Large intestine (tissue), 3 donors: Measurements from ENCODE around the gene HSPA5. TPM values are rescaled to one million over a fixed set of nuclear protein-coding genes. Genes with fewer than 3 reads are reported as not detected.
"Not testable (repeated sequence)": the region's sequence is repeated elsewhere in the genome, so short reads cannot be mapped to it uniquely, and the experiment has no call there.

Experiments
- DNase-seq, 2 donors: peaks; one replicate each; pipeline versions ENCODE4 v3.0.0 to v3.0.0-alpha.2; 2013
- H3K27ac ChIP-seq: one replicate; pipeline ENCODE4 v1.5.1; 2013; ENCODE audit warnings: low read length
- H3K27me3 ChIP-seq: 2 replicates; pipeline ENCODE4 v1.6.1; 2013; ENCODE audit warnings: low read length; ENCODE audit not compliant: control insufficient read depth, insufficient read depth
- H3K36me3 ChIP-seq: 2 replicates; pipeline ENCODE4 v1.6.1; 2013; ENCODE audit warnings: low read length; ENCODE audit not compliant: control insufficient read depth, insufficient read depth
- H3K4me1 ChIP-seq: one replicate; pipeline ENCODE4 v1.6.1; 2013; ENCODE audit warnings: low read length; ENCODE audit not compliant: control insufficient read depth, insufficient read depth
- H3K4me3 ChIP-seq: one replicate; pipeline ENCODE4 v1.5.1; 2013; ENCODE audit warnings: low read length
- H3K9me3 ChIP-seq: one replicate; pipeline ENCODE4 v1.6.1; 2013; ENCODE audit warnings: mild to moderate bottlenecking, low read depth, low read length, moderate library complexity; ENCODE audit not compliant: control insufficient read depth
- WGBS: methylation state at CpG from one replicate; pipeline ENCODE4 v1.1.5; 2013; ENCODE audit warnings: low lambda C conversion rate; ENCODE audit not compliant: insufficient coverage; 5-methylcytosine and 5-hydroxymethylcytosine counted together
- polyA plus RNA-seq: library from polyadenylated mRNA; unstranded; fragments of 120-200 nt; gene quantifications from one replicate; pipeline ENCODE4 v1.2.1, GENCODE V29; 2013

HSPA5 gene
- polyA plus RNA-seq, 1 donor, result 314 TPM

- no peak overlapping the region for H3K27ac ChIP-seq
- H3K36me3 ChIP-seq, result no peaks in the 10 kb centered on the region
- no CpG with 5 or more reads among the region's 6 CpGs for WGBS
- H3K4me3 ChIP-seq, result no peak overlapping the region
- H3K9me3 ChIP-seq, result no peaks in the 10 kb centered on the region
- H3K4me1 ChIP-seq, result no peaks in the 10 kb centered on the region
- no peak for DNase-seq
- H3K27me3 ChIP-seq, result no peaks in the 10 kb centered on the region
These were observed 5.1 kb upstream of the HSPA5 start for GRCh38 chr9:125246261-125246667.

GRCh38 chr9:125243792-125244260, 2.7 kb upstream of the HSPA5 start:
- Histone ChIP-seq H3K9me3 (no peaks in the 10 kb centered on the region), H3K36me3 (peaks cover 7% of the 10 kb centered on the region), H3K27me3 (no peaks in the 10 kb centered on the region), H3K4me1 (peaks cover 5% of the 10 kb centered on the region), H3K27ac (no peak overlapping the region), H3K4me3 (no peak overlapping the region)
- DNase-seq, result no peak
- WGBS, result 70% methylated on average over 2 of the region's 15 CpGs

- peak in 1 of 2 donors; percentile 16 for DNase-seq
- H3K4me1 ChIP-seq, result peaks cover 13% of the 10 kb centered on the region
- WGBS, result 19% methylated on average over 5 of the region's 27 CpGs
- peak overlapping the region; percentile 84 for H3K27ac ChIP-seq
- peak overlapping the region; percentile 75 for H3K4me3 ChIP-seq
- H3K36me3 ChIP-seq, result peaks cover 24% of the 10 kb centered on the region
- no peaks in the 10 kb centered on the region for H3K27me3 ChIP-seq
- no peaks in the 10 kb centered on the region for H3K9me3 ChIP-seq
These were observed 958 bp upstream of the HSPA5 start for GRCh38 chr9:125241863-125242739.

- H3K9me3 ChIP-seq, result no peaks in the 10 kb centered on the region
- H3K4me3 ChIP-seq, result peak overlapping the region; percentile 90
- H3K27ac ChIP-seq, result peak overlapping the region; percentile 84
- peaks cover 13% of the 10 kb centered on the region for H3K4me1 ChIP-seq
- H3K36me3 ChIP-seq, result peaks cover 38% of the 10 kb centered on the region
- WGBS, result no CpG with 5 or more reads among the region's 33 CpGs
- DNase-seq, result no peak
- H3K27me3 ChIP-seq, result no peaks in the 10 kb centered on the region
These were observed 519 bp downstream of the HSPA5 start for GRCh38 chr9:125240649-125240999.

- WGBS, result 4% methylated on average over 3 of the region's 8 CpGs
- no peak for DNase-seq
- Histone ChIP-seq H3K4me3 (peak overlapping the region; percentile 90), H3K27ac (peak overlapping the region; percentile 84), H3K4me1 (peaks cover 14% of the 10 kb centered on the region), H3K9me3 (no peaks in the 10 kb centered on the region), H3K36me3 (peaks cover 45% of the 10 kb centered on the region), H3K27me3 (no peaks in the 10 kb centered on the region)
These were observed 1.2 kb downstream of the HSPA5 start for GRCh38 chr9:125239631-125240597.

GRCh38 chr9:125238915-125239446, 2.2 kb downstream of the HSPA5 start:
- Histone ChIP-seq H3K27ac (no peak overlapping the region), H3K27me3 (no peaks in the 10 kb centered on the region), H3K9me3 (no peaks in the 10 kb centered on the region), H3K4me1 (peaks cover 16% of the 10 kb centered on the region), H3K36me3 (peaks cover 51% of the 10 kb centered on the region), H3K4me3 (peak overlapping the region; percentile 90)
- 93% methylated on average over 4 of the region's 14 CpGs for WGBS
- DNase-seq, result no peak

GRCh38 chr9:125238127-125238914, 2.8 kb downstream of the HSPA5 start:
- H3K4me3 ChIP-seq, result peak overlapping the region; percentile 90
- no CpG with 5 or more reads among the region's 7 CpGs for WGBS
- no peak for DNase-seq
- no peaks in the 10 kb centered on the region for H3K9me3 ChIP-seq
- H3K4me1 ChIP-seq, result peaks cover 16% of the 10 kb centered on the region
- no peak overlapping the region for H3K27ac ChIP-seq
- H3K36me3 ChIP-seq, result peaks cover 55% of the 10 kb centered on the region
- no peaks in the 10 kb centered on the region for H3K27me3 ChIP-seq

- peaks cover 58% of the 10 kb centered on the region for H3K36me3 ChIP-seq
- not testable (repeated sequence) for H3K9me3 ChIP-seq, H3K27ac ChIP-seq, H3K4me3 ChIP-seq, DNase-seq, H3K27me3 ChIP-seq
- peaks cover 16% of the 10 kb centered on the region for H3K4me1 ChIP-seq
- no CpG with 5 or more reads among the region's 5 CpGs for WGBS
These were observed 4.5 kb downstream of the HSPA5 start for GRCh38 chr9:125236520-125237159.

- WGBS, result 67% methylated on average over 1 of the region's 5 CpGs
- DNase-seq, result no peak
- peaks cover 16% of the 10 kb centered on the region for H3K4me1 ChIP-seq
- no peak overlapping the region for H3K27ac ChIP-seq
- no peaks in the 10 kb centered on the region for H3K27me3 ChIP-seq
- H3K9me3 ChIP-seq, result no peaks in the 10 kb centered on the region
- H3K4me3 ChIP-seq, result no peak overlapping the region
- peaks cover 58% of the 10 kb centered on the region for H3K36me3 ChIP-seq
These were observed 5.2 kb downstream of the HSPA5 start for GRCh38 chr9:125235804-125236519.
